C4-2B (cell line): ENCODE measurements around the gene DNMT3B.

ENCODE experiments used
- CTCF ChIP-seq: fragments of 450-650 bp; conservative IDR thresholded peaks from 2 replicates; pipeline ENCODE4 v1.5.1; 2017; ENCODE audit warnings: mild to moderate bottlenecking
- ZFX ChIP-seq: fragments of 450-650 bp; IDR thresholded peaks from 2 replicates; pipeline ENCODE4 v1.6.1; 2017

GRCh38 chr20:32823078-32823477 is 60.9 kb downstream of the DNMT3B start:
- no peak for TF ChIP-seq CTCF
- TF ChIP-seq ZFX: no peak
